Measurements from ENCODE around the gene PROCA1.

- TF ChIP-seq CTCF (IDR thresholded peaks at IDR 0.05; ENCODE audit: poor library complexity) (no peak), EZH2phosphoT487 (IDR thresholded peaks at IDR 0.05; ENCODE audit: low read depth, severe bottlenecking, unreplicated experiment) (no peak), EZH2 (IDR thresholded peaks at IDR 0.05; ENCODE audit: borderline replicate concordance) (no peak)
Measured at GRCh38 chr17:28755486-28755885, 43.8 kb upstream of the PROCA1 start.

Data from hepatocyte (in vitro differentiated cells).